Measurements from ENCODE around the gene CHPF.

GRCh38 chr2:219557791-219558785, 14.5 kb upstream of the CHPF start:
- TF ChIP-seq EZH2 (IDR thresholded peaks at IDR 0.05; ENCODE audit: borderline replicate concordance, low read depth, low read length, severe bottlenecking), result no peak
- no peak for TF ChIP-seq CTCF (IDR thresholded peaks at IDR 0.05; ENCODE audit: extremely low read depth in 1 of 2, insufficient read depth in 1 of 2, low read depth in 1 of 2, low read length in 2 of 2)
- no peak for TF ChIP-seq POLR2AphosphoS5 (IDR thresholded peaks at IDR 0.05; ENCODE audit: insufficient read depth, low read depth, low read length)
- TF ChIP-seq POLR2A (IDR thresholded peaks at IDR 0.05; ENCODE audit: low read depth, low read length), result no peak
- TF ChIP-seq FOS (IDR thresholded peaks at IDR 0.05; ENCODE audit: borderline replicate concordance, insufficient read depth, low read length), result no peak
- TF ChIP-seq MAX (IDR thresholded peaks at IDR 0.05; ENCODE audit: insufficient read depth, insufficient read length), result no peak
